Stimulated activated CD4-positive, alpha-beta T cell treated with anti-CD3 and anti-CD28 coated beads, Interleukin-12 subunit alpha, Interleukin-12 subunit beta, amount 100 ng/mL, for 48 hours (primary cell): Measurements from ENCODE around the gene FUT4.
"Not testable (repeated sequence)": the region's sequence is repeated elsewhere in the genome, so short reads cannot be mapped to it uniquely, and the experiment has no call there.

Experiments
- DNase-seq, 3 donors: peaks; one replicate each; pipeline ENCODE4 v3.0.0-alpha.2; 2020; ENCODE audit warnings: low read depth in 2 of 3, low spot score in 1 of 3

The FUT4 gene

DNA sequence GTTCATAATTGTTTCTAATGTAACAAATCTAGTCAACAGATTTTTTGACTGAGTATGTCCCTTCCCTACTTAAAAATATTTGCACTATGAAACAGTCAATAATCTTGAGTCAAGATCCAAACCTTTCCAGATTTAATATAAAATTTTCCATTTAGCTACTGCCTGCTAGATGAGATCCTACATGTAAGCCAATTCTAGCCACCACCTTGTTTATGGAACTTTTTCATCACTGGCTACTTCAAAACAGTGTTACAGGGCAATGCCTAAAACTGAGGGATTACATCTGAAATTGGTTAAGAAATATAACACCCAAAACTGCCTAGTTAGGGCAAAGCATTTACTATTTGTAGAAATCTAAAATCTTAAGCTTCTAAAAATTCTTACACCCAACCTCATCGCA, 10.5 kb upstream of the FUT4 start:
- no peak for DNase-seq

DNA sequence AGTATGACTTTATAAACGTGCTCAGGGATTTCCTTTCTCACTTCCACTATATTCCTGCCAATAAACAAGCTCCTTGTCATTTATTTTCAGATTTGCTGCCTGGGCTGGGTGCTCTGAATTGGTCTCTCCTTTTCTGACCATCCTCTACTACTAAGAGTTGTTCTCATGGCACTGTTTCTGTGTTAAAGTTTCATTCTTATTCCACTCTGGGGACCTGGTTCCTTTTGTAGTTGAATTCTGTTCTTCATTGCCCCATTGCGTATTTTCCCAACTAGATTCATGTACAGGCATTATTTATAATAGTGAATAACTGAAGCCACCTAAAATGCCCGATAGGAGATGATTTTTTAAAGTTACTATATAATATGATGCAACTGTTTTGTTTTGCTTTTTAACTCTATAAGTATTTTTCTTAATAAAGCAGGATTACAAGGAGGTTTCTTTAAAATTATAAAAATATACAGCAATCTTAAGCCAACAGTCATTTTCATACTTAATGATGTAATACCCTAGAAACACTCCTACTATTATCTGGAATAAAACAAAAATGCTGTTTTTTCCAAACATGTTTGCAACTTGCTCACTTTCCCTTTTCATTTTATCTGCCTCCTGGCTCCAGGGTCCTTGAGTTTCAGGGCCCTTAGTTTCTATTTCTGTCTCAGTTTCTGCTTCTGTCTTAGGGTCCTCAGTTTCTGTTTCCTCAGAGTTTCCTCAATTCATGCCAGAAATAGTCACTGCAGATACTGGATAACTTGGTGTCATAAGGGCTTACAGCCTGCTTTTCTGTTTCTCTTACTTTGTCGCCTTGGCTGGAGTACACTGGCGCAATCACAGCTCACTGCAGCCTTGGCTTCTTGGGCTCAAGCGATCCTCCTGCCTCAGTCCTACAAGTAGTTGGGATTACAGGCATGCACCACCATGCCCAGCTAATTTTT, 9.8 kb upstream of the FUT4 start:
- no peak for DNase-seq

DNA sequence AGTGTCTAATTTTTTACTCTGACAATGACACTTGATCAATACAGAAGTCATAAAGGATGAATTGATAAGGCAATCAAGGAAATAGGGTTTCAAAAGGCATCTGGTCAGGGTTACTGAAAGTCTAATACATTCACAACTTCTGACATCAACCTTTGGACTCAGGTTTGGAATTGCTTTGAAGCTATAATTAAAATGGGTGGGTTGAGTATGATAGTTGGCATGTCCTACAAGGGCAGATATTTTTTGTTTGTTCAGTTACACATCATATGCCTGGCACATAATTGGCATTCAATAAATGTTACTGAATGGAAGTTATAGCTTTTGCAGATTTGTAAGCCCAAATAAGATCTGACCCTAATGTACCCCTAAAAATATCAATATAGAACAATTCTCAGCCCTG, 7.3 kb upstream of the FUT4 start:
- no peak for DNase-seq

DNA sequence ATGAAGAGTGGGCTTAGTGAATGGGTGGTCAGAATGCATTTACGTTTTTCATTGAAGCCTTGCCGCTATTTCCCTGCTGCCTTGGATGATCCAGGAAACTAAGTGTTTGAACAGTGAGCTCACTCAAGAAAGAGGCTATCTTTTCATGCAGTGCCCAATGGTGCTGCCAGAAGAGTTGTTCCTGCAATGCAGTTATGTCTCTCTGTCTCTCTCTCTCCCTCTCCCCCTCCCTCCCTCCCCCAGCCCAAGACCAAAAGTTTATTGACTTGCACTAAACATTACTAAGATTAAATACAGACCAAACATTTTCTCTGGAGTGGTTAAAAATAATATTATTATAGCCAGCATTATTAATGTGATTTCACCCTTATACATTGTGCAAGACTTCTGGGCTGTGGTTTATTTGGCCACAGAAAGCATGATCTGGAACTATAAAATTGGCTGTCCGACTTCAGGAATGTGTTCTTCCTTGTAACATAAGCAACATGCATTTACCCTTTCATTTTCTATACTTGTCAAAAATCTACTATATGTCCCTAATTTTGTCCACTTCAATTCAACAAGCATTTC, 6.6 kb upstream of the FUT4 start:
- no peak for DNase-seq

DNA sequence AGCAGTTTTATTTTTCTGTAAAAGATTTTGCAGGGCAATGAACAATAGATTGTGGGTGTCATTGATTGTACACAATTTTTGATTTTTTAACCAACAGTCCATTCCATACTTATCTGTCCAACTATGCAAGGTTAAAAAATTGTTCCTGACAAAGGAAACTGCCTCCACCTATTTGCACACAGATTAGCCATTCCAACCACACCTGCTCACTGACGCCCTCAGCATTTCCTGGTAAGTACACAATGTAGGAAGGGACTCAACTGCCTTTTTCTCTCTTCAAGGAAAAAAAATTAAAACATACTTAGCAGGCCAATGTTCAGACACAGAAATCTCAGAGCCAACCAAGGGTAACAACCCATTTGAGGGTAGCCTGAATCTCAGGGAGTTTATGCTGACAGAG, 4.3 kb upstream of the FUT4 start:
- DNase-seq, result no peak

DNA sequence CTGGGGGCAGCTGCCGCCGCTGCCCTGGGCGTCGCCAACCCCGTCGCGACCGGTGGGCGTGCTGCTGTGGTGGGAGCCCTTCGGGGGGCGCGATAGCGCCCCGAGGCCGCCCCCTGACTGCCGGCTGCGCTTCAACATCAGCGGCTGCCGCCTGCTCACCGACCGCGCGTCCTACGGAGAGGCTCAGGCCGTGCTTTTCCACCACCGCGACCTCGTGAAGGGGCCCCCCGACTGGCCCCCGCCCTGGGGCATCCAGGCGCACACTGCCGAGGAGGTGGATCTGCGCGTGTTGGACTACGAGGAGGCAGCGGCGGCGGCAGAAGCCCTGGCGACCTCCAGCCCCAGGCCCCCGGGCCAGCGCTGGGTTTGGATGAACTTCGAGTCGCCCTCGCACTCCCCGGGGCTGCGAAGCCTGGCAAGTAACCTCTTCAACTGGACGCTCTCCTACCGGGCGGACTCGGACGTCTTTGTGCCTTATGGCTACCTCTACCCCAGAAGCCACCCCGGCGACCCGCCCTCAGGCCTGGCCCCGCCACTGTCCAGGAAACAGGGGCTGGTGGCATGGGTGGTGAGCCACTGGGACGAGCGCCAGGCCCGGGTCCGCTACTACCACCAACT, 1.0 kb downstream of the FUT4 start:
- peak in 2 of 3 donors; percentile 8 to 10 for DNase-seq

DNA sequence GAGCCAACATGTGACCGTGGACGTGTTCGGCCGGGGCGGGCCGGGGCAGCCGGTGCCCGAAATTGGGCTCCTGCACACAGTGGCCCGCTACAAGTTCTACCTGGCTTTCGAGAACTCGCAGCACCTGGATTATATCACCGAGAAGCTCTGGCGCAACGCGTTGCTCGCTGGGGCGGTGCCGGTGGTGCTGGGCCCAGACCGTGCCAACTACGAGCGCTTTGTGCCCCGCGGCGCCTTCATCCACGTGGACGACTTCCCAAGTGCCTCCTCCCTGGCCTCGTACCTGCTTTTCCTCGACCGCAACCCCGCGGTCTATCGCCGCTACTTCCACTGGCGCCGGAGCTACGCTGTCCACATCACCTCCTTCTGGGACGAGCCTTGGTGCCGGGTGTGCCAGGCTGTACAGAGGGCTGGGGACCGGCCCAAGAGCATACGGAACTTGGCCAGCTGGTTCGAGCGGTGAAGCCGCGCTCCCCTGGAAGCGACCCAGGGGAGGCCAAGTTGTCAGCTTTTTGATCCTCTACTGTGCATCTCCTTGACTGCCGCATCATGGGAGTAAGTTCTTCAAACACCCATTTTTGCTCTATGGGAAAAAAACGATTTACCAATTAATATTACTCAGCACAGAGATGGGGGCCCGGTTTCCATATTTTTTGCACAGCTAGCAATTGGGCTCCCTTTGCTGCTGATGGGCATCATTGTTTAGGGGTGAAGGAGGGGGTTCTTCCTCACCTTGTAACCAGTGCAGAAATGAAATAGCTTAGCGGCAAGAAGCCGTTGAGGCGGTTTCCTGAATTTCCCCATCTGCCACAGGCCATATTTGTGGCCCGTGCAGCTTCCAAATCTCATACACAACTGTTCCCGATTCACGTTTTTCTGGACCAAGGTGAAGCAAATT, 1.8 kb downstream of the FUT4 start:
- DNase-seq, result no peak

DNA sequence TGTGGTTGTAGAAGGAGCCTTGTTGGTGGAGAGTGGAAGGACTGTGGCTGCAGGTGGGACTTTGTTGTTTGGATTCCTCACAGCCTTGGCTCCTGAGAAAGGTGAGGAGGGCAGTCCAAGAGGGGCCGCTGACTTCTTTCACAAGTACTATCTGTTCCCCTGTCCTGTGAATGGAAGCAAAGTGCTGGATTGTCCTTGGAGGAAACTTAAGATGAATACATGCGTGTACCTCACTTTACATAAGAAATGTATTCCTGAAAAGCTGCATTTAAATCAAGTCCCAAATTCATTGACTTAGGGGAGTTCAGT, 2.4 kb downstream of the FUT4 start:
- DNase-seq, result no peak

DNA sequence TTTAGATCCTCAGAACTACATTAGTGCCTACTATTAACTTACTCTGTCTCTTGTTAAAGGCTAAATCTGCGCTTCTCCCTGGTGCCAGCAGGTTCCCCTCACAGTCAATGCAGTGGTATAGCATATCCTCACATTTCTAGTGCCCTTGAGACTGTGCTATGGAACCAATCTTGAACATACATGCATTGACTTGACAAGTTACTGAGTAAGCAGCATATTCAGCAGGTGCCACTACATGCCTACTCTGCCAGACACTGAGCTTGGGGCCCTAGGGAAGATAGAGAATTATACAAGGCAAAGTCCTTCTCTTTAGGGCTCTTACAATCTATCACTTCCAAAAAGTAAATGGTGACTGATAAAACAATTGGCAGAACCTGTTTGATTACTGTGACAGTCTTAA, 3.2 kb downstream of the FUT4 start:
- DNase-seq, result no peak

DNA sequence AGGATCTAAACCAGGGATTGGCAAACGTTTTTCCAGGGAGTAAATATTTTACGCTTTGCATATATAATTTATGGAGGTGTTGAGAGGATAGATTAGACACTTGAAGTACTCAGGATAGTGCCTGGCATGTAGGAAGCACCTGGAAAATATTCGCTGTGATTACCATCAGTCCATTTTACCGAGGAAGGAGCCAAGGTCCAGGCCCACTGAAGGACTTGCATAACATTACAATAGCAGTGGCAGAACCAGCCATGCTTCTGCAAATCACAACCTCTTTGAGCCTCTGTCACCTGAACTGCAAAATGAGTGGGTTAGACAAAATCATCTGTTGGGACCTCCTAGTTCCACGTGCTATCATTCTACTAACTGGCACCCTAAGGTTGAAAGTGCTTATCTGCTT, 5.4 kb downstream of the FUT4 start:
- no peak for DNase-seq

DNA sequence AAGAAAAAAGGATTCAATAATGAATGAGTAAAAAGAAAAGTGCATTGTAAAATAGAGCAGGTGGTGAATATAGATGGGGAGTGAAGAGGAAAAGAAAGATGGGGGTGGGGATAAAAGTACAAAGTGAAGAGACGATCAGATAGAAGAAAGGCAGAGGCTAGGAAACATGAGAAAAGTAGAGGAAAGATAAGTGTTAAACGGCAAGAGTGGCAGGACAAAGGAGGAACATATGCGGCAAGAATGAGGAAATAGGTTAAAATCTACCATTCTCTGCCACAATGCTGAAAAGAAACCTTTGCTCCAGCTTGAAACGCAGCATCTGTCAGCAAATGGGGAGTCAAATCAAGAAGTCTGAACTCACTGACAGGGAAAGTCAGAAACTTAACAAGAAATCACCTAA, 6.8 kb downstream of the FUT4 start:
- no peak for DNase-seq

DNA sequence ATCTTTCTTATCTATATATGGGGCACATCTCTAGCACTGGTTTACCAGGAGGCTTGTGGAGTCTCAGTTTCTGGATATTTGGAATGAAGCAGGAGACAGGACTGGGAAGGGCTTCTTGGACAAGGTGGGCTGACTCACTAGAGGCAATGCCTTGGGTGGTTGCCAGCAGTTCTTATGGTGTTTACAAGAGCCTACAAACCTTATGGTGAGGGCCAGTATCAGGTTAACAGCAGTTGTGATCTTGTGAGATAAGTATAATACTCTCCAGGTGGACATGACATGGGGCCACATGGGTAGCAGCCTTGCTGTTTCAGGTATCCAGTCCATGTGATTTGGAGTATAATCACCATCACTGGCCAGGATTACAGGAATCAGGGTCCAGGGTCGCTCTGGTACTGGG, 10.2 kb downstream of the FUT4 start:
- no peak for DNase-seq

DNA sequence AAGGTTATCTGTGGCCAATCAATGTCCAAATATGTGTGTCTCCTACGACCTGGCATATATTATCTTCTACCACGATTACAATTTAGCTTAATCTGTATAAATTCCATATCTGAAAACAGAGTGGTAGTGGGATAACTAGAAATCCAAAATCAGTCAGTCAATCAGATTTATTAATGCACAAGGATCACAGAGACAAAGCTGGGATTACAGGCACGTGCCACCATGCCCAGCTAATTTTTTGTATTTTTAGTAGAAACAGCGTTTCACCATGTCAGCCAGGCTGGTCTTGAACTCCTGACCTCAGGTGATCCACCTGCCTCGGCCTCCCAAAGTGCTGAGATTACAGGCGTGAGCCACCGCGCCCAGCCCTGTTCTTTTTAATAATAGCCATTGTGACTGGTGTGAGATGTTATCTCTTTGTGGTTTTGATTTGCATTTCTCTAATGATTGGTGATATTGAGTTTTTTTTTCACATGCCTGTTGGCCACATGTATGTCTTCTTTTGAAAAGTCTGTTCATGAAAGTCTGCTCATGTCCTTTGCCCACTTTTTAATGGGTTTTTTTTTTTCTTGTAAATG, 12.1 kb downstream of the FUT4 start:
- not testable (repeated sequence) for DNase-seq

DNA sequence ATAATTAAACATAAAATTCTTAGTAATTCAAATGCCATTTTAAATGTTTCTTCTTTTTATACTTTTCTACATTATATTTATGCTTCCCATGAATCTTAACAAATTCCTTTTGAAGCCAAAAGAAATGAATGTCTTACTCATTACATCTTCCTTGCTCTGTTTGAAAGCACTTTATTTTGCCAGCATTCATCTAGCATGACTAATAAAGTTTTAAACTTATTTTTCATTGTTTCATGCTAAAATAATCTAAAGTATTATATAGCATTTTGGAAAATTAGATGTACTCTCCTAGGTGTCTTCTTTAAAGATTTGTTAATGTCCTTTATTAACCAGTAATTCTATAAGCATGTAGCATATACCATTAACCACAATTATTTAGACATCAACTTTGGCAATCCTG, 13.7 kb downstream of the FUT4 start:
- no peak for DNase-seq

DNA sequence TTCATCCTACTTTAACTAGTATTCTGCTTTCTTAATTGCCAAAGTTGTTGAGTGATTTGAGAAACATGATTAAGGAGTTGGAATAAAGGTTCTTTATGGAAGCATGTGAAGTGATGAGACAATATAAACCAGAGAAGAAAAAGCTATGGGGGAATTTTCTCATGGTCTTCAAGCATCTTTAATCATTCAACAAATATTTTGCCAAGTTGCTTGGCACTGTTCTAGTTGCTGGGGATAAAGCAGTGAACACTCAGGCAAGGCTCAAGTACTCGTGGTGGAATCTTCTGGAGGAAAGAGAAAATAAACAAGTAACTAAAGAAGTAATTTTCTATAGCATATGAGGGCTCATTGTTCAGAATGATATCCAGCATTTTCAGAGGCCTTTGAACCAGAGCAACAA, 14.3 kb downstream of the FUT4 start:
- DNase-seq, result no peak

DNA sequence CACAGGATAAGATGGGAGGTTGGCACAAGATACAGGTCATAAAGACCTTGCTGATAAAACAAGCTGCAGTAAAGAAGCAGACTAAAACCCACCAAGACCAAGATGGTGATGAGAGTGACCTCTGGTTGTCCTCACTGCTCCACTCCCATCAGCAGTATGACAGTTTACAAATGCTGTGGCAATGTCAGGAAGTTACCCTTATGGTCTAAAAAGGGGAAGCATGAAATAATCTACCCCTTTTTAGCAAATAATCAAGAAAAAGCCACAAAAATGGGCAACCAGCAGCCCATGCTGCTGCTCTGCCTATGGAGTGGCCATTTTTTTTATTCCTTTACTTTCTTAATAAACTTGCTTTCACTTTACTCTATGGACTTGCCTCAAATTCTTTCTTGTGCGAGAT, 14.7 kb downstream of the FUT4 start:
- no peak for DNase-seq

DNA sequence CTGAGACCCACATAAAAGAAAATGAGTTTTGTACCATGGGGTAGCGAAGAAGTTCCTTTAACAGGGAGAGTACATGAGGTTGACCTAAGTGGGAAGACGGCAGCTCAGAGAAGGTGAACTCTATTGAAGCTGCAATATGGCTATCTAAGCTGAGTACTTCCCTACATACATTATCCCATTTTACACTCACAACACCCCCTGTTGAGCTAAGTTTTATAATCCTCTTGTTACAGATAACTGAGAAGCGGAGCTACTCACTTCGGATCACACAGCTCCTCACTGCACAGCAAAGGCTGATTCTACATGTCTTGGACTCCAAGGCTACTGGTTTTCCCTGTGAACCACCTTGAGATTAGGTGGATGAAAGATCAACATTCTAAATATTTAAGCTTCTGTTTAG, 15.2 kb downstream of the FUT4 start:
- no peak for DNase-seq

DNA sequence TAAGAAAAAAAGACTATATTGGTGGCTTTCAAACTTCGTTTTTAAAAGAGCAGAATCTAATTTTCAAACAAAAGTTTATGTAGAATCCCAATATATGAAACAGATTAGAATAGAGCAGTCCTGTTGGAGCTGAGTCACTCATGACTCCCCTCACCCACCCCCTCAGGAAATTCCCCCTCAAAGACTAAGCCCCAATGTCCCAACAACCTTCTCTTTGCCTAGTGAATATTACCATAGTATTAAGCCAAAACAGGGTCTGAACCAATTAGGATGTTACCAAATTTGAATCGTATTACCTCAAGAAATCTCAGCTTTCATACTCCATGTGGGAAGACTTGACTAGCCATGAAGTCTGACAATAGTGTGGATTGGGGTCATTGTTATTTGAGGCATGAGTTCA, 15.6 kb downstream of the FUT4 start:
- no peak for DNase-seq

DNA sequence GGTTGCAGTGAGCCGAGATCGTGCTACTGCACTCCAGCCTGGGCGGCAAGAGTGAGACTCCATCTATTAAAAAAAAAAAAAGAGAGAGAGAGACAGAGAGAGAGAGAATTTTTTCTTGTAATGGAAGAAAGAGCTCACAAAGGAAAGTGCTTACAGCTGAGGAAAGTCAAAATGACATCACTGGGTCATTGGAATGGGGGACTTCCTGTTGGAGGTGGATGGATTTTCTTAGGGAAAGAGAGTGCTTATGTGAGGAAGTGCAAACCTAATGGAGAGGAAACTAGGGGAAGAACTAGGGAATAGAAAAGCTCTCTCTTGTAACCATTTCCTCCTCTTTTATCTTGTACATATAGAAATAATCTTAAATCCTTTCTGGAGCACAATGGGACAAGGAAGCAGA, 17.1 kb downstream of the FUT4 start:
- DNase-seq, result no peak

DNA sequence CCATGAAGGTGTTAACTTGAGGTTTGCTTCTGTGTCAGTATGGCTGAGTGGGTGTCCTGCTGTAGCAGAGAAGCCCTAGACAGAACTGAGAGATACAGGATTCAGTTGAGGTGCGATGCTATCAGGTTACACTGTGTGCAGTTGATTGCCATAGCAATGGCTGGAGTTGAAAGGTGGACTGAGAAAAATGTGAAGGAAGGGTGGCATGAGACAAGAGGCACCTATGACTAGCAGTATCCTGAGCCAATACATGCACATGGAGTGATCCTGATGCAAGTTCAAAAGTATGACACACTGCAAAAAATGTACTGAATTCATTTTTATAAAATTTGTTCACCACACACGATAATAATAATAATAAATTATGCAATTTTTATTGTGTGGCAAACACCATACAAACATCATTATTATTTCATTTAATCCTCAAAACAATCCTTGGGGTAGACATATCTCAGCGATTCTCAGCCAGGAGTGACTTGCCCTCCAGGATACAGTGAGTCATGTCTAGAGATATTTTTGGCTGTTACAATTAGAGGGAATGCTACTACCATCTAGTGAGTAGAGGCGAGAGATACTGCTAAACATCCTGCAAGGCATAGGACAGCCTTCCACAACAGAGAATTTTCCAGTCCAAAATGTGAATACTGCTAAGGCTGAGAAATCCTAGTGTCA, 19.6 kb downstream of the FUT4 start:
- DNase-seq, result no peak
